NCI-H2196 treated with DMSO at 0.1 percent for 48 hours (cell line): ENCODE data around the gene SGSH.
A peak's percentile ranks its signal among the peaks of the same experiment; 100 is the strongest.
"Not testable (repeated sequence)": the region's sequence is repeated elsewhere in the genome, so short reads cannot be mapped to it uniquely, and the experiment has no call there.

Experiments used
- DNase-seq: peaks from one replicate; lab custom pipeline; 2025; ENCODE audit not compliant: unreplicated experiment; lab: John Stamatoyannopoulos, UW

SGSH gene

GRCh38 chr17:80220054-80220735 is at the start of gene SGSH, which contains the start of gene SLC26A11:
Gene SGSH, minus strand, starts transcription at chr17:80220333. Its CDS starts 20 bp downstream, at chr17:80220313.
Gene SLC26A11, plus strand, starts transcription at chr17:80220427. Its CDS starts 1,134 bp downstream, at chr17:80221561.
- peak; percentile 54 for DNase-seq

GRCh38 chr17:80269405-80269807 is 49.3 kb upstream of the SGSH start:
- DNase-seq: no peak

GRCh38 chr17:80268427-80268826 is 48.3 kb upstream of the SGSH start:
- DNase-seq: no peak

GRCh38 chr17:80267391-80267790 is 47.3 kb upstream of the SGSH start:
- DNase-seq: no peak

GRCh38 chr17:80265205-80266068 is 45.3 kb upstream of the SGSH start:
- no peak for DNase-seq

GRCh38 chr17:80264205-80265075 is 44.3 kb upstream of the SGSH start:
- no peak for DNase-seq

- peak; percentile 95 for DNase-seq
Observed at GRCh38 chr17:80263253-80264204, 43.4 kb upstream of the SGSH start.

- DNase-seq: no peak
Observed at GRCh38 chr17:80262775-80263244, 42.7 kb upstream of the SGSH start.

GRCh38 chr17:80262291-80262690 is 42.2 kb upstream of the SGSH start:
- DNase-seq: peak; percentile 25

GRCh38 chr17:80261895-80262279 is 41.8 kb upstream of the SGSH start:
- no peak for DNase-seq

- peak; percentile 84 for DNase-seq
Observed at GRCh38 chr17:80261159-80261894, 41.2 kb upstream of the SGSH start.

- peak; percentile 32 for DNase-seq
Observed at GRCh38 chr17:80260791-80261158, 40.6 kb upstream of the SGSH start, which contains the start of gene RNF213. Gene RNF213, plus strand, starts transcription at chr17:80260852. Its CDS starts 2,830 bp downstream, at chr17:80263682.

GRCh38 chr17:80260069-80260535 is 40.0 kb upstream of the SGSH start:
- DNase-seq: peak; percentile 75

GRCh38 chr17:80259457-80260068 is 39.4 kb upstream of the SGSH start:
- no peak for DNase-seq

GRCh38 chr17:80258296-80258695 is 38.2 kb upstream of the SGSH start:
- DNase-seq: not testable (repeated sequence)

GRCh38 chr17:80257716-80258213 is 37.6 kb upstream of the SGSH start:
- no peak for DNase-seq

GRCh38 chr17:80256034-80256350 is 35.9 kb upstream of the SGSH start:
- DNase-seq: no peak

- DNase-seq: peak; percentile 96
Observed at GRCh38 chr17:80254396-80255251, 34.5 kb upstream of the SGSH start.
